Activated T-helper 2 cell treated with anti-CD3 and anti-CD28 coated beads, Interferon-gamma antibody, Interleukin-2, Interleukin-4, amounts not matched to agents 10 μg/mL and 5 μg/mL and 100 μg/mL, durations not matched to agents 14 hours and 24 hours and 36 hours (primary cell): ENCODE data around the gene DLG2. TPM values are rescaled to one million over a fixed set of nuclear protein-coding genes. Genes with fewer than 3 reads are reported as not detected.

ENCODE experiments used
- DNase-seq: peaks from one replicate; pipeline ENCODE4 v3.0.0; 2021; ENCODE audit warnings: low spot score
- H3K27ac Mint-ChIP-seq: one replicate; pipeline ENCODE4 v1.8.0; 2021; ENCODE audit warnings: mixed read lengths
- H3K27me3 Mint-ChIP-seq: one replicate; pipeline ENCODE4 v1.8.0; 2021; ENCODE audit warnings: low read depth, mixed read lengths
- H3K36me3 Mint-ChIP-seq: one replicate; pipeline ENCODE4 v1.8.0; 2021; ENCODE audit warnings: low read depth, mixed read lengths
- H3K4me1 Mint-ChIP-seq: one replicate; pipeline ENCODE4 v1.8.0; 2021; ENCODE audit warnings: low read depth, mixed read lengths
- H3K4me3 Mint-ChIP-seq: one replicate; pipeline ENCODE4 v1.8.0; 2021; ENCODE audit warnings: low read depth, mild to moderate bottlenecking, moderate library complexity, mixed read lengths
- H3K9me3 Mint-ChIP-seq: one replicate; pipeline ENCODE4 v1.8.0; 2021; ENCODE audit warnings: mixed read lengths
- intact Hi-C: fragments of 100-400 bp; cut with micrococcal nuclease; formaldehyde crosslinking; loops from one replicate; pipeline ENCODE4 v1.15.1; 2023
- total RNA-seq: library from RNA; stranded (reverse); gene quantifications from 2 replicates; pipeline ENCODE4 v1.2.3, GENCODE V29; 2022

Gene DLG2
- total RNA-seq, 1 donor from 2014 or later = 1.8 TPM

- DNase-seq = no peak
- H3K27ac Mint-ChIP-seq = no peak overlapping the region
- intact Hi-C loops = no loop called here
Observed at GRCh38 chr11:84194696-84195095, 1432.4 kb downstream of the DLG2 start.

GRCh38 chr11:84193706-84194105, 1433.4 kb downstream of the DLG2 start:
- no peak overlapping the region for H3K4me3 Mint-ChIP-seq
- H3K27ac Mint-ChIP-seq = no peak overlapping the region
- H3K4me1 Mint-ChIP-seq = no peaks in the 10 kb centered on the region
- no peaks in the 10 kb centered on the region for H3K27me3 Mint-ChIP-seq
- no peaks in the 10 kb centered on the region for H3K36me3 Mint-ChIP-seq
- intact Hi-C loops = no loop called here
- peaks cover 30% of the 10 kb centered on the region for H3K9me3 Mint-ChIP-seq
- DNase-seq = no peak

More at GRCh38 chr11:84194696-84195095, 1432.4 kb downstream of the DLG2 start:
- H3K4me3 Mint-ChIP-seq = no peak overlapping the region
- no peaks in the 10 kb centered on the region for H3K4me1 Mint-ChIP-seq
- H3K9me3 Mint-ChIP-seq = peaks cover 30% of the 10 kb centered on the region
- H3K27me3 Mint-ChIP-seq = no peaks in the 10 kb centered on the region
- H3K36me3 Mint-ChIP-seq = no peaks in the 10 kb centered on the region

GRCh38 chr11:84188521-84188920, 1438.6 kb downstream of the DLG2 start:
- Mint-ChIP-seq H3K4me3 (no peak overlapping the region), H3K36me3 (no peaks in the 10 kb centered on the region), H3K27ac (no peak overlapping the region), H3K27me3 (no peaks in the 10 kb centered on the region), H3K4me1 (no peaks in the 10 kb centered on the region), H3K9me3 (peaks cover 18% of the 10 kb centered on the region)
- DNase-seq = no peak
- intact Hi-C loops = no loop called here

GRCh38 chr11:84173078-84173477, 1454.1 kb downstream of the DLG2 start:
- intact Hi-C loops = no loop called here

GRCh38 chr11:84165139-84165538, 1462.0 kb downstream of the DLG2 start:
- no peaks in the 10 kb centered on the region for H3K27me3 Mint-ChIP-seq
- H3K4me1 Mint-ChIP-seq = no peaks in the 10 kb centered on the region
- no peak overlapping the region for H3K4me3 Mint-ChIP-seq
- H3K9me3 Mint-ChIP-seq = peaks cover 12% of the 10 kb centered on the region
- intact Hi-C loops = no loop called here
- H3K36me3 Mint-ChIP-seq = no peaks in the 10 kb centered on the region
- H3K27ac Mint-ChIP-seq = no peak overlapping the region
- no peak for DNase-seq

More at GRCh38 chr11:84173078-84173477, 1454.1 kb downstream of the DLG2 start:
- H3K4me3 Mint-ChIP-seq = no peak overlapping the region
- no peaks in the 10 kb centered on the region for H3K27me3 Mint-ChIP-seq
- H3K9me3 Mint-ChIP-seq = peaks cover 19% of the 10 kb centered on the region
- H3K36me3 Mint-ChIP-seq = no peaks in the 10 kb centered on the region
- H3K4me1 Mint-ChIP-seq = no peaks in the 10 kb centered on the region
- no peak for DNase-seq
- no peak overlapping the region for H3K27ac Mint-ChIP-seq

- Mint-ChIP-seq H3K27ac (no peak overlapping the region), H3K36me3 (no peaks in the 10 kb centered on the region), H3K4me1 (no peaks in the 10 kb centered on the region), H3K27me3 (no peaks in the 10 kb centered on the region), H3K9me3 (peaks cover 15% of the 10 kb centered on the region), H3K4me3 (no peak overlapping the region)
- no peak for DNase-seq
- intact Hi-C loops = no loop called here
Observed at GRCh38 chr11:84164728-84165127, 1462.4 kb downstream of the DLG2 start.

- H3K36me3 Mint-ChIP-seq = no peaks in the 10 kb centered on the region
- H3K27me3 Mint-ChIP-seq = no peaks in the 10 kb centered on the region
- peaks cover 21% of the 10 kb centered on the region for H3K9me3 Mint-ChIP-seq
- H3K4me3 Mint-ChIP-seq = no peak overlapping the region
- intact Hi-C loops = no loop called here
- H3K4me1 Mint-ChIP-seq = no peaks in the 10 kb centered on the region
- no peak for DNase-seq
- H3K27ac Mint-ChIP-seq = no peak overlapping the region
Observed at GRCh38 chr11:84163116-84163515, 1464.0 kb downstream of the DLG2 start.

GRCh38 chr11:84157639-84158038, 1469.5 kb downstream of the DLG2 start:
- Mint-ChIP-seq H3K27me3 (no peaks in the 10 kb centered on the region), H3K9me3 (peaks cover 39% of the 10 kb centered on the region), H3K4me1 (no peaks in the 10 kb centered on the region), H3K27ac (no peak overlapping the region), H3K4me3 (no peak overlapping the region), H3K36me3 (no peaks in the 10 kb centered on the region)
- intact Hi-C loops = no loop called here
- no peak for DNase-seq

- H3K27me3 Mint-ChIP-seq = no peaks in the 10 kb centered on the region
- H3K4me1 Mint-ChIP-seq = no peaks in the 10 kb centered on the region
- H3K4me3 Mint-ChIP-seq = no peak overlapping the region
- no peak for DNase-seq
- H3K9me3 Mint-ChIP-seq = peaks cover 18% of the 10 kb centered on the region
- H3K27ac Mint-ChIP-seq = no peak overlapping the region
- intact Hi-C loops = no loop called here
- no peaks in the 10 kb centered on the region for H3K36me3 Mint-ChIP-seq
Observed at GRCh38 chr11:84146826-84147225, 1480.3 kb downstream of the DLG2 start.

GRCh38 chr11:84145616-84146185, 1481.4 kb downstream of the DLG2 start:
- H3K4me3 Mint-ChIP-seq = no peak overlapping the region
- intact Hi-C loops = no loop called here
- DNase-seq = no peak
- H3K27ac Mint-ChIP-seq = no peak overlapping the region
- no peaks in the 10 kb centered on the region for H3K4me1 Mint-ChIP-seq
- H3K36me3 Mint-ChIP-seq = no peaks in the 10 kb centered on the region
- peaks cover 12% of the 10 kb centered on the region for H3K9me3 Mint-ChIP-seq
- no peaks in the 10 kb centered on the region for H3K27me3 Mint-ChIP-seq

GRCh38 chr11:84144531-84144930, 1482.6 kb downstream of the DLG2 start:
- no peak overlapping the region for H3K4me3 Mint-ChIP-seq
- H3K27me3 Mint-ChIP-seq = no peaks in the 10 kb centered on the region
- no peaks in the 10 kb centered on the region for H3K4me1 Mint-ChIP-seq
- H3K36me3 Mint-ChIP-seq = no peaks in the 10 kb centered on the region
- intact Hi-C loops = no loop called here
- H3K27ac Mint-ChIP-seq = no peak overlapping the region
- peaks cover 12% of the 10 kb centered on the region for H3K9me3 Mint-ChIP-seq
- no peak for DNase-seq

- intact Hi-C loops = no loop called here
- H3K27me3 Mint-ChIP-seq = no peaks in the 10 kb centered on the region
Observed at GRCh38 chr11:84142411-84142810, 1484.7 kb downstream of the DLG2 start.

GRCh38 chr11:84140386-84141169, 1486.6 kb downstream of the DLG2 start:
- intact Hi-C loops = no loop called here
- Mint-ChIP-seq H3K36me3 (no peaks in the 10 kb centered on the region), H3K27me3 (no peaks in the 10 kb centered on the region), H3K4me1 (no peaks in the 10 kb centered on the region), H3K4me3 (no peak overlapping the region), H3K9me3 (peaks cover 12% of the 10 kb centered on the region), H3K27ac (no peak overlapping the region)
- DNase-seq = no peak

More at GRCh38 chr11:84142411-84142810, 1484.7 kb downstream of the DLG2 start:
- Mint-ChIP-seq H3K27ac (no peak overlapping the region), H3K36me3 (no peaks in the 10 kb centered on the region), H3K9me3 (peaks cover 11% of the 10 kb centered on the region), H3K4me3 (no peak overlapping the region), H3K4me1 (no peaks in the 10 kb centered on the region)
- no peak for DNase-seq
